ENCODE data around the gene PCDHGA9. TPM values are rescaled to one million over a fixed set of nuclear protein-coding genes. Genes with fewer than 3 reads are reported as not detected.
"Not testable (repeated sequence)": the region's sequence is repeated elsewhere in the genome, so short reads cannot be mapped to it uniquely, and the experiment has no call there.

PCDHGA9 gene
- total RNA-seq, 1 donor from 2014 or later = 4.8 TPM

GRCh38 chr5:141411575-141411974, 9.0 kb downstream of the PCDHGA9 start:
- ATAC-seq = no peak

GRCh38 chr5:141412854-141413539, 10.4 kb downstream of the PCDHGA9 start, which contains the start of gene PCDHGA10:
PCDHGA10 (plus strand) TSS chr5:141412987; CDS start chr5:141413176, 189 bp downstream.
- DNase-seq (no peak), ATAC-seq (peak; percentile 69 to 84)
- Histone ChIP-seq H3K4me3 (peak within 1 kb of the TSS; percentile 45), H3K27ac (no peak within 1 kb of the TSS), H3K27me3 (ENCODE audit: low read depth) (peaks cover 16% of the 10 kb centered on the region), H3K4me1 (peaks cover 3% of the 10 kb centered on the region), H3K36me3 (no peaks in the 10 kb centered on the region), H3K9me3 (peaks cover 81% of the 10 kb centered on the region)
- intact Hi-C loops (cut with DNase I) = no loop called here
- peak; percentile 51 for TF ChIP-seq CTCF (IDR thresholded peaks at IDR 0.05)

More at GRCh38 chr5:141411575-141411974, 9.0 kb downstream of the PCDHGA9 start:
- Histone ChIP-seq H3K4me3 (no peak overlapping the region), H3K4me1 (peaks cover 3% of the 10 kb centered on the region), H3K9me3 (peaks cover 85% of the 10 kb centered on the region), H3K36me3 (no peaks in the 10 kb centered on the region), H3K27me3 (ENCODE audit: low read depth) (peaks cover 16% of the 10 kb centered on the region), H3K27ac (no peak overlapping the region)
- TF ChIP-seq CTCF (IDR thresholded peaks at IDR 0.05) = no peak
- DNase-seq = no peak
- intact Hi-C loops (cut with DNase I) = no loop called here

- Histone ChIP-seq H3K36me3 (no peaks in the 10 kb centered on the region), H3K4me1 (peaks cover 3% of the 10 kb centered on the region), H3K9me3 (peaks cover 81% of the 10 kb centered on the region), H3K27ac (no peak overlapping the region), H3K27me3 (ENCODE audit: low read depth) (peaks cover 19% of the 10 kb centered on the region), H3K4me3 (peak overlapping the region; percentile 45)
- ATAC-seq (peak in 1 of 2 donors; percentile 25), DNase-seq (no peak)
- intact Hi-C loops (cut with DNase I) = no loop called here
- no peak for TF ChIP-seq CTCF (IDR thresholded peaks at IDR 0.05)
These were observed 11.0 kb downstream of the PCDHGA9 start for GRCh38 chr5:141413540-141414069.

GRCh38 chr5:141414548-141415274, 12.1 kb downstream of the PCDHGA9 start:
- DNase-seq; ATAC-seq; H3K4me3 ChIP-seq; H3K4me1 ChIP-seq; H3K27ac ChIP-seq; H3K36me3 ChIP-seq; intact Hi-C loops (cut with DNase I): not testable (repeated sequence)
- peaks cover 81% of the 10 kb centered on the region for H3K9me3 ChIP-seq
- peaks cover 19% of the 10 kb centered on the region for H3K27me3 ChIP-seq (ENCODE audit: low read depth)

- DNase-seq; intact Hi-C loops (cut with DNase I); H3K4me1 ChIP-seq; H3K4me3 ChIP-seq; H3K36me3 ChIP-seq; ATAC-seq; H3K27ac ChIP-seq: not testable (repeated sequence)
- H3K9me3 ChIP-seq = peaks cover 80% of the 10 kb centered on the region
- peaks cover 16% of the 10 kb centered on the region for H3K27me3 ChIP-seq (ENCODE audit: low read depth)
These were observed 12.7 kb downstream of the PCDHGA9 start for GRCh38 chr5:141415275-141415618.

- H3K36me3 ChIP-seq; H3K4me1 ChIP-seq; intact Hi-C loops (cut with DNase I): not testable (repeated sequence)
- peaks cover 82% of the 10 kb centered on the region for H3K9me3 ChIP-seq
- ATAC-seq (peak; percentile 92 to 93), DNase-seq (peak; percentile 86)
- peaks cover 16% of the 10 kb centered on the region for H3K27me3 ChIP-seq (ENCODE audit: low read depth)
- TF ChIP-seq CTCF (IDR thresholded peaks at IDR 0.05) = peak; percentile 68
- H3K4me3 ChIP-seq = peak within 1 kb of the TSS; percentile 48
- H3K27ac ChIP-seq = peak within 1 kb of the TSS; percentile 48
These were observed 15.1 kb downstream of the PCDHGA9 start, which contains the start of gene PCDHGB7 for GRCh38 chr5:141417494-141418172. PCDHGB7 (plus strand) TSS chr5:141417677; CDS start chr5:141417860, 183 bp downstream.

Data from lower lobe of right lung (tissue), 2 donors.